HepG2 (cell line): ENCODE data around the gene GPR39. TPM values are rescaled to one million over a fixed set of nuclear protein-coding genes. Genes with fewer than 3 reads are reported as not detected.

Experiments used
- ATAC-seq: fragments of 200-7000 bp; cut with Tn5 transposase; 3 replicates; pipeline ENCODE4 v1.9.1; 2020; ENCODE audit warnings: mild to moderate bottlenecking, moderate library complexity
- BruUV-seq: library from RNA; stranded (reverse); fragments of 400-500 nt; replicated peaks from 2 replicates; lab custom pipeline; 2021; lab: Mats Ljungman, UMichigan
- CTCF ChIA-PET: fragments of 300-600 bp; formaldehyde crosslinking; extraction: SDS; loops from one replicate; lab custom pipeline; 2021; ENCODE audit warnings: low total read pairs, inconsistent platforms, low intra/inter-chr PET ratio; lab: Yijun Ruan, JAX
- POLR2A ChIA-PET: fragments of 350-600 bp; sonication (Branson Sonifier 250); formaldehyde crosslinking; loops from one replicate; lab custom pipeline; 2020; ENCODE audit warnings: antibody characterized with exemption, inconsistent platforms; lab: Yijun Ruan, JAX
- DNase-seq: peaks from one replicate; pipeline ENCODE4 v3.0.0-alpha.2; 2015; ENCODE audit warnings: low spot score
- FAIRE-seq: peaks from 3 replicates; lab custom pipeline; 2011; peaks lifted over from hg19 to GRCh38; lab: Jason Lieb, UNC
- H2AFZ ChIP-seq: one replicate; pipeline ENCODE4 v1.6.1; 2011; ENCODE audit warnings: low read length, inconsistent platforms
- H3K27ac ChIP-seq: fragments of 300-600 bp; 3 replicates; pipeline ENCODE4 v1.8.0; 2011; ENCODE audit warnings: mixed run types, mild to moderate bottlenecking, mixed read lengths, low read length, inconsistent platforms; ENCODE audit not compliant: insufficient read depth; ENCODE audit errors: extremely low read length
- H3K27me3 ChIP-seq, 2 experiments: fragments of 200-600 bp in 1 of 2; 2 replicates in 1 of 2; 3 replicates in 1 of 2; pipeline versions ENCODE4 v1.6.0 to v1.8.0; 2011; ENCODE audit warnings: low read length in 2 of 2, mild to moderate bottlenecking in 2 of 2, moderate library complexity in 2 of 2, inconsistent platforms in 1 of 2; ENCODE audit not compliant: insufficient read depth in 2 of 2, control insufficient read depth in 1 of 2
- H3K36me3 ChIP-seq, 2 experiments: fragments of 200-600 bp in 1 of 2; replicated peaks in 1 of 2; 2 replicates in 1 of 2; 3 replicates in 1 of 2; pipeline versions ENCODE4 v1.5.1 to v1.8.0; 2011; ENCODE audit warnings: low read length in 2 of 2, inconsistent platforms in 1 of 2; ENCODE audit not compliant: insufficient read depth in 2 of 2, control insufficient read depth in 1 of 2
- H3K4me1 ChIP-seq: 2 replicates; pipeline ENCODE4 v1.5.1; 2012; ENCODE audit warnings: low read length, inconsistent platforms; ENCODE audit not compliant: insufficient read depth
- H3K4me2 ChIP-seq: 2 replicates; pipeline ENCODE4 v1.6.0; 2011; ENCODE audit warnings: low read depth, low read length, inconsistent platforms
- H3K4me3 ChIP-seq, 3 experiments: fragments of 200-600 bp in 1 of 3; sonication (generic), shearing (Covaris generic) in 1 of 3; replicated peaks in 1 of 3; 2 replicates each; pipeline ENCODE4 v1.5.1; 2011 to 2016; ENCODE audit warnings: low read length in 3 of 3, inconsistent platforms in 2 of 3, low read depth in 2 of 3, mild to moderate bottlenecking in 2 of 3, control low read depth in 1 of 3, mixed read lengths in 1 of 3; ENCODE audit not compliant: insufficient read depth in 1 of 3
- H3K79me2 ChIP-seq: one replicate; pipeline ENCODE4 v1.6.1; 2011; ENCODE audit warnings: low read length, inconsistent platforms; ENCODE audit not compliant: insufficient read depth
- H3K9ac ChIP-seq: 2 replicates; pipeline ENCODE4 v1.6.0; 2011; ENCODE audit warnings: mild to moderate bottlenecking, low read depth, low read length, inconsistent platforms; ENCODE audit not compliant: insufficient read depth
- H3K9me3 ChIP-seq: 2 replicates; pipeline ENCODE4 v1.5.1; 2012; ENCODE audit warnings: mild to moderate bottlenecking, low read length
- H4K20me1 ChIP-seq: 2 replicates; pipeline ENCODE4 v1.6.0; 2011; ENCODE audit warnings: inconsistent platforms, mild to moderate bottlenecking, low read length, moderate library complexity; ENCODE audit not compliant: insufficient read depth
- BCL6 ChIP-seq: IDR thresholded peaks from 2 replicates; pipeline ENCODE4 v1.6.1; 2016; ENCODE audit warnings: missing genetic modification reagents, missing compliant biosample characterization
- LRRFIP1 ChIP-seq: sonication (generic); formaldehyde crosslinking; conservative IDR thresholded peaks from 2 replicates; pipeline ENCODE4 v1.4.0; 2020; ENCODE audit warnings: missing genetic modification reagents
- REL ChIP-seq: sonication (generic); formaldehyde crosslinking; conservative IDR thresholded peaks from 2 replicates; pipeline ENCODE4 v1.8.0; 2022; ENCODE audit warnings: mild to moderate bottlenecking, missing genetic modification reagents, moderate library complexity
- SNAPC4 ChIP-seq: sonication (generic); formaldehyde crosslinking; IDR thresholded peaks from 2 replicates; pipeline ENCODE4 v1.4.0; 2020; ENCODE audit warnings: mild to moderate bottlenecking, missing genetic modification reagents
- SYNCRIP ChIP-seq: fragments of 200-400 bp; formaldehyde crosslinking; IDR thresholded peaks from 2 replicates; pipeline ENCODE4 v1.6.1; 2018; ENCODE audit warnings: mild to moderate bottlenecking, low read depth, low read length; ENCODE audit not compliant: insufficient read depth
- THRA ChIP-seq: sonication (generic); formaldehyde crosslinking; IDR thresholded peaks from 2 replicates; pipeline ENCODE4 v1.4.0; 2020; ENCODE audit warnings: missing genetic modification reagents, borderline replicate concordance
- ZBTB10 ChIP-seq: sonication (generic); formaldehyde crosslinking; IDR thresholded peaks from 2 replicates; pipeline ENCODE4 v1.4.0; 2020; ENCODE audit warnings: missing genetic modification reagents, borderline replicate concordance
- ZIK1 ChIP-seq: sonication (generic); formaldehyde crosslinking; IDR thresholded peaks from 2 replicates; pipeline ENCODE4 v1.5.0; 2020; ENCODE audit warnings: mild to moderate bottlenecking, low read depth, missing genetic modification reagents, borderline replicate concordance
- ZNF251 ChIP-seq: sonication (generic); formaldehyde crosslinking; IDR thresholded peaks from 2 replicates; pipeline ENCODE4 v1.9.0; 2021; ENCODE audit warnings: mild to moderate bottlenecking, missing genetic modification reagents
- ZNF260 ChIP-seq: sonication (generic); formaldehyde crosslinking; IDR thresholded peaks from 2 replicates; pipeline ENCODE4 v1.4.0; 2020; ENCODE audit warnings: missing genetic modification reagents, low read depth, mild to moderate bottlenecking, borderline replicate concordance
- ZNF446 ChIP-seq: sonication (generic); formaldehyde crosslinking; IDR thresholded peaks from 2 replicates; pipeline ENCODE4 v1.5.0; 2020; ENCODE audit warnings: mild to moderate bottlenecking, missing genetic modification reagents
- WGBS: methylation state at CpG from one replicate; pipeline ENCODE4 v1.1.6; 2017; ENCODE audit warnings: low lambda C conversion rate; 5-methylcytosine and 5-hydroxymethylcytosine counted together
- in situ Hi-C: cut with HindIII; loops from 2 replicates; pipeline ENCODE4 v1.10.0; 2017; ENCODE audit warnings: low pct_unique_long_range_greater_than_20kb; ENCODE audit not compliant: extremely low pct_ligation_motif_present
- intact Hi-C: fragments of 100-400 bp; cut with micrococcal nuclease; formaldehyde crosslinking; loops from one replicate; pipeline ENCODE4 v1.10.0; 2022; ENCODE audit not compliant: unreplicated experiment
- polyA plus RNA-seq, 8 experiments: library from polyadenylated mRNA; depleted of rRNA in 3 of 8; stranded (reverse) in 7 of 8; unstranded in 1 of 8; fragments of >200 nt; fragmentation: Illumina TruSeq in 4 of 8; extraction: Trizol in 4 of 8; gene quantifications; 2 replicates each; pipeline versions ENCODE4 v1.2.1 to v1.2.3, GENCODE V29; 2011 to 2016; ENCODE audit warnings: low read depth in 4 of 8, missing spikeins in 1 of 8, mixed read lengths in 1 of 8; ENCODE audit not compliant: insufficient read depth in 1 of 8
- total RNA-seq, 5 experiments: library from RNA; depleted of rRNA; stranded (reverse); fragments of >200 nt; fragmentation: Illumina TruSeq; extraction: Trizol; gene quantifications; 2 replicates each; pipeline ENCODE4 v1.2.3, GENCODE V29; 2016; ENCODE audit warnings: low read depth in 1 of 5

The GPR39 gene
- total and polyA plus RNA-seq, 2 of the 13 experiments (the other 11 are each of a cell fraction or from before 2014, with no cell fraction given) = 0.16 to 0.62 TPM

GRCh38 chr2:132645722-132646539 lies 229.3 kb downstream of the GPR39 start:
- BruUV-seq = no TSS peak
- ChIA-PET POLR2A (no interaction called here), CTCF (no interaction called here)
- Histone ChIP-seq H4K20me1 (no peaks in the 10 kb centered on the region), H3K4me2 (no peak overlapping the region), H3K27me3 (no peaks in the 10 kb centered on the region), H3K9me3 (no peaks in the 10 kb centered on the region), H3K36me3 (no peaks in the 10 kb centered on the region), H2AFZ (no peak overlapping the region), H3K4me1 (peaks cover 8% of the 10 kb centered on the region; the same call in 1 of the 2 replicates), H3K4me3 (no peak overlapping the region), H3K27ac (no peak overlapping the region), H3K9ac (no peak overlapping the region), H3K79me2 (no peaks in the 10 kb centered on the region)
- no peak for DNase-seq
- in situ Hi-C loops (no loop called here), intact Hi-C loops (no loop called here)
- WGBS = 65% methylated on average over 18 of the region's 18 CpGs
- ATAC-seq = no peak
- FAIRE-seq = no peak
- TF ChIP-seq ZIK1 (CRISPR knock-in tag) (no peak), SNAPC4 (CRISPR knock-in tag) (no peak), LRRFIP1 (no peak), ZNF260 (CRISPR knock-in tag) (no peak), BCL6 (CRISPR knock-in tag) (no peak), ZNF446 (CRISPR knock-in tag) (no peak), ZNF251 (no peak), REL (CRISPR knock-in tag) (no peak), ZBTB10 (CRISPR knock-in tag) (no peak), THRA (no peak), SYNCRIP (no peak)
